RWPE2 (cell line): ENCODE measurements around the gene BBS1.

Experiments used
- ATAC-seq: fragments of 200-7000 bp; cut with Tn5 transposase; 3 replicates; pipeline ENCODE4 v1.9.1; 2021; ENCODE audit warnings: low read depth
- DNase-seq: peaks from one replicate; pipeline ENCODE4 v3.0.0-alpha.2; 2020; ENCODE audit warnings: low spot score
- H3K27ac ChIP-seq: fragments of 450-650 bp; 2 replicates; pipeline ENCODE4 v1.5.1; 2017; ENCODE audit warnings: mild to moderate bottlenecking; ENCODE audit not compliant: poor library complexity, severe bottlenecking
- H3K27me3 ChIP-seq: fragments of 250-450 bp; sonication (Bioruptor Pico); 2 replicates; pipeline ENCODE4 v1.5.1; 2021; ENCODE audit warnings: mild to moderate bottlenecking, moderate library complexity; ENCODE audit not compliant: insufficient read depth, poor library complexity, severe bottlenecking
- H3K36me3 ChIP-seq: fragments of 250-450 bp; sonication (Bioruptor Pico); 2 replicates; pipeline ENCODE4 v1.5.1; 2020; ENCODE audit warnings: low read depth, mild to moderate bottlenecking, moderate library complexity
- H3K4me1 ChIP-seq: fragments of 250-450 bp; sonication (Bioruptor Pico); 2 replicates; pipeline ENCODE4 v1.5.1; 2021; ENCODE audit warnings: mild to moderate bottlenecking, moderate library complexity; ENCODE audit not compliant: insufficient read depth, poor library complexity, severe bottlenecking
- H3K4me3 ChIP-seq: fragments of 250-450 bp; sonication (Bioruptor Pico); 2 replicates; pipeline ENCODE4 v1.5.1; 2021; ENCODE audit warnings: mild to moderate bottlenecking, moderate library complexity; ENCODE audit not compliant: severe bottlenecking
- H3K9me3 ChIP-seq: fragments of 250-450 bp; sonication (Bioruptor Pico); 2 replicates; pipeline ENCODE4 v1.5.1; 2021; ENCODE audit warnings: mild to moderate bottlenecking, moderate library complexity; ENCODE audit not compliant: severe bottlenecking
- TF ChIP-seq, protein P1 (sequence below): fragments of 450-650 bp; IDR thresholded peaks from one replicate; pipeline ENCODE4 v1.5.1; 2017; ENCODE audit warnings: mild to moderate bottlenecking, moderate library complexity; ENCODE audit not compliant: poor library complexity, severe bottlenecking

The BBS1 gene

DNA sequence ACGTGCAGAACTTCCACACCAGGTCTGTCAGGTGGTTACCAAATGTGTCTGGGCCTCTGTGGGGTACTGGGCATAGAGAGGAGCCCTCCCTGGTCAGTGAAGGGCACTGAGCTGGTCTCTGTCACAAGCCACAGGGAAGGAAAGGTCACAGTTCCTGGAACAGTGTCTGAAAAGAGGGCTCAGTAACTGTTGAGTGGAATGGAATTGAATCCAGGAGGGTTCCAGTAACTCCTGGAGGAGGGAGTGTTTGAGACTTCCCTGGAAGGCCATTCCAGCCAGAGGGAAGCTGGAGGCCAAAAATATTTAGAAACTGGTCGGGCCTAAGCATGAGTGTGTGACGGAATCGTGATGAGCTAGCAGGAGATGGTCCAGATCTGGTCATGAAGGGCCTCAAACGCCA is 44.2 kb downstream of the BBS1 start:
- TF ChIP-seq, protein P1, sequence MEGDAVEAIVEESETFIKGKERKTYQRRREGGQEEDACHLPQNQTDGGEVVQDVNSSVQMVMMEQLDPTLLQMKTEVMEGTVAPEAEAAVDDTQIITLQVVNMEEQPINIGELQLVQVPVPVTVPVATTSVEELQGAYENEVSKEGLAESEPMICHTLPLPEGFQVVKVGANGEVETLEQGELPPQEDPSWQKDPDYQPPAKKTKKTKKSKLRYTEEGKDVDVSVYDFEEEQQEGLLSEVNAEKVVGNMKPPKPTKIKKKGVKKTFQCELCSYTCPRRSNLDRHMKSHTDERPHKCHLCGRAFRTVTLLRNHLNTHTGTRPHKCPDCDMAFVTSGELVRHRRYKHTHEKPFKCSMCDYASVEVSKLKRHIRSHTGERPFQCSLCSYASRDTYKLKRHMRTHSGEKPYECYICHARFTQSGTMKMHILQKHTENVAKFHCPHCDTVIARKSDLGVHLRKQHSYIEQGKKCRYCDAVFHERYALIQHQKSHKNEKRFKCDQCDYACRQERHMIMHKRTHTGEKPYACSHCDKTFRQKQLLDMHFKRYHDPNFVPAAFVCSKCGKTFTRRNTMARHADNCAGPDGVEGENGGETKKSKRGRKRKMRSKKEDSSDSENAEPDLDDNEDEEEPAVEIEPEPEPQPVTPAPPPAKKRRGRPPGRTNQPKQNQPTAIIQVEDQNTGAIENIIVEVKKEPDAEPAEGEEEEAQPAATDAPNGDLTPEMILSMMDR, result no peak
- H3K4me1 ChIP-seq, result no peaks in the 10 kb centered on the region
- no peak overlapping the region for H3K4me3 ChIP-seq
- H3K9me3 ChIP-seq, result no peaks in the 10 kb centered on the region
- ATAC-seq, result no peak
- DNase-seq, result no peak
- no peaks in the 10 kb centered on the region for H3K36me3 ChIP-seq
- H3K27me3 ChIP-seq, result peaks cover 3% of the 10 kb centered on the region
- H3K27ac ChIP-seq, result no peak overlapping the region

DNA sequence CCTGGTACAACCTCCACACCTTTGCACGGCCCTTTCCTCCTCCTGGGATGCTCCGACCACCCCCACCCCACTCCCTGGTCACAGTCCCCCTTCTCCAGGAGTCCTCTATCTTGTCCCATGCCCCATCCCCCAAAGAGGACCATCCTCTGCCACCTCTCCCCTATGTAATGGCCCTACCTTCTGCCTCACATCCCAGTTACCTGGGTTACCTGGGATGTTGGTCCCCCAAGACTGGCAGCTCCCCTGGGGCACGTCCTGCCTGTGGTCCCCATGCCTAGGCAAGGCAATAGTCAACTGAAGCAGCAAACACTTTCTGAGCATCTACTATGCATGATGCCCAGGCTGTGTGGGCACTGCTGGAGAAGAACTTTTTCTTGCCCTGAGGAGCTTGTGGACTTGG is 45.0 kb downstream of the BBS1 start:
- no peaks in the 10 kb centered on the region for H3K36me3 ChIP-seq
- no peaks in the 10 kb centered on the region for H3K9me3 ChIP-seq
- peaks cover 3% of the 10 kb centered on the region for H3K27me3 ChIP-seq
- TF ChIP-seq, protein P1, result no peak
- no peak for ATAC-seq
- DNase-seq, result no peak
- H3K4me1 ChIP-seq, result no peaks in the 10 kb centered on the region
- H3K27ac ChIP-seq, result no peak overlapping the region
- no peak overlapping the region for H3K4me3 ChIP-seq

DNA sequence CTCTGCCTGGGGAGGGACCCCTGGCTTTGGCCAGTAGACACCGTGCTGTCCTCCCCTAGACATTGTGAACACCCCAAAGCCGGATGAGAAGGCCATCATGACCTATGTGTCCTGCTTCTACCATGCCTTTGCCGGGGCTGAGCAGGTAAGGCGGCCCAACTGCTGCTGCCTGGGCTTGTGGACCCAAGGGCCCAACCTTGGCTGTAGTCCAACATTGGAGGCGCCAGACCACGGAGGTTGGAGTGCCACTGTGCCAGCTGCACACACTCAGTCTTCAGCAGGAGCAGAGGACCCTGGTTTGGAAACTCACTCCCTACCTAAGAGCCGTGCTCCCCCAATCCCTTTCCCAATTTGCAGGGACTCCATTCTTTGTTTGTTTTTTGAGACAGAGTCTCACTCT is 45.7 kb downstream of the BBS1 start:
- H3K9me3 ChIP-seq, result no peaks in the 10 kb centered on the region
- H3K4me3 ChIP-seq, result no peak overlapping the region
- TF ChIP-seq, protein P1, result no peak
- no peaks in the 10 kb centered on the region for H3K4me1 ChIP-seq
- H3K27me3 ChIP-seq, result peaks cover 3% of the 10 kb centered on the region
- no peaks in the 10 kb centered on the region for H3K36me3 ChIP-seq
- no peak for DNase-seq
- H3K27ac ChIP-seq, result no peak overlapping the region
- no peak for ATAC-seq

DNA sequence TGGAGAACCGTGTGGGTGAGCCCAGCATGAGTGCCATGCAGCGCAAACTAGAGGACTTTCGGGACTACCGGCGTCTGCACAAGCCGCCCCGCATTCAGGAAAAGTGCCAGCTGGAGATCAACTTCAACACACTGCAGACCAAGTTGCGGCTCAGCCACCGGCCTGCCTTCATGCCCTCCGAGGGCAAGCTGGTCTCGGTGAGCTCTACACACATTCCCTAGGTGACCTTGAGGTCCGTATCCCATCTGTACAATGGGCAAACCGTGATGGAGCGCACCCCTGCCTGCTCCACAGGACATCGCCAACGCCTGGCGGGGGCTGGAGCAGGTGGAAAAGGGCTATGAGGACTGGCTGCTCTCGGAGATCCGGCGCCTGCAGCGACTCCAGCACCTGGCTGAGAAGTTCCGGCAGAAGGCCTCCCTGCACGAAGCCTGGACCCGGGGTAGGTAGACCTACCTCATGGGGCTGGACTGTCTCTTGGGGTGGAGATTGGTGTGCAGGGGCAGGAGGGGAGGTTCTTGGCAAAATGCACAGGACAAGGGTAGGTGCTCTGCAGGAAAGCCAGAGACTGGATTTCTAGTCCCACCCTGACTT is 47.4 kb downstream of the BBS1 start:
- H3K9me3 ChIP-seq, result no peaks in the 10 kb centered on the region
- peaks cover 3% of the 10 kb centered on the region for H3K27me3 ChIP-seq
- TF ChIP-seq, protein P1, result no peak
- H3K4me3 ChIP-seq, result no peak overlapping the region
- DNase-seq (no peak), ATAC-seq (no peak)
- H3K4me1 ChIP-seq, result no peaks in the 10 kb centered on the region
- H3K27ac ChIP-seq, result no peak overlapping the region
- H3K36me3 ChIP-seq, result no peaks in the 10 kb centered on the region

DNA sequence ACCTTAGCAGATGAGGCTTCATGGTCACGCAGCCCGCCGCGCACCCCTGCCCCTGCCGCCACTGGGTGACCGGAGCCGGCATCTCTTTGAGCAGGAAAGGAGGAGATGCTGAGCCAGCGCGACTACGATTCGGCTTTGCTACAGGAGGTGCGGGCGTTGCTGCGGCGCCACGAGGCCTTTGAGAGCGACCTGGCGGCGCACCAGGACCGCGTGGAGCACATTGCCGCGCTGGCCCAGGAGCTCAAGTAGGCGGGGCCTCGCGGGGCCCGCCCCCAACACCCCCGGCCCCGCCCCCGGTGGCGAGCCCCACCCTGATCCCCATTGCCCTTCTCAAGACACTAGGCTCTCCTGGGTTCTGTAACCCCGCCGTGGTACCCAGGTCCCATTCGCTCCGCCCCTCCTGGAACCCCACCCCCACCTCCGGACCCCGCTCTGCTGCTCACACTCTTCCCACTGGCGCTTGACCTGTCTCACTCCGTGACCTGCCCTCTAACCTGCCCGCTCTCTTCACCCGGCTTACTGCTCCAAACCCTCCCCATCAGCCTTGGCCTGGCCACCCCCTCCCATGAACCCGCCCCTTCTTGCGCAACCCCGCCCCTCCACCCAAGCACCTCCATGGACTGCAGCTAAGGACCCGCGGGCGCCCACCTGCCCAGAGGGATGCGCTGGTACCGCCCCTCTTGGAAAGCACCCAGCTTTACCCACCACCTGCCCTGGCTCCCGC is 48.9 kb downstream of the BBS1 start:
- Histone ChIP-seq H3K4me1 (no peaks in the 10 kb centered on the region), H3K36me3 (no peaks in the 10 kb centered on the region), H3K9me3 (no peaks in the 10 kb centered on the region), H3K27ac (no peak overlapping the region), H3K27me3 (peaks cover 3% of the 10 kb centered on the region), H3K4me3 (no peak overlapping the region)
- ATAC-seq (peak; percentile 35; the same call in 2 of the 3 replicates), DNase-seq (no peak)
- TF ChIP-seq, protein P1, result no peak
